ENCODE results near the gene CCDC184. TPM values are rescaled to one million over a fixed set of nuclear protein-coding genes. Genes with fewer than 3 reads are reported as not detected.
A peak's percentile ranks its signal among the peaks of the same experiment; 100 is the strongest.

Gene CCDC184
- total RNA-seq, 1 donor from 2014 or later = not detected

GRCh38 chr12:48187916-48188695 is 4.7 kb downstream of the CCDC184 start:
- no peak overlapping the region for H3K4me3 ChIP-seq (ENCODE audit: low read depth, low read length)
- H3K27me3 ChIP-seq (ENCODE audit: control insufficient read depth, insufficient read depth, low read length) = peaks cover 21% of the 10 kb centered on the region
- DNase-seq (ENCODE audit: low read depth) (no peak), FAIRE-seq (no peak)
- H3K36me3 ChIP-seq (ENCODE audit: control insufficient read depth, insufficient read depth, low read length) = no peaks in the 10 kb centered on the region
- TF ChIP-seq CTCF (IDR thresholded peaks at IDR 0.05; ENCODE audit: insufficient read depth, low read length, severe bottlenecking) = no peak

DNA sequence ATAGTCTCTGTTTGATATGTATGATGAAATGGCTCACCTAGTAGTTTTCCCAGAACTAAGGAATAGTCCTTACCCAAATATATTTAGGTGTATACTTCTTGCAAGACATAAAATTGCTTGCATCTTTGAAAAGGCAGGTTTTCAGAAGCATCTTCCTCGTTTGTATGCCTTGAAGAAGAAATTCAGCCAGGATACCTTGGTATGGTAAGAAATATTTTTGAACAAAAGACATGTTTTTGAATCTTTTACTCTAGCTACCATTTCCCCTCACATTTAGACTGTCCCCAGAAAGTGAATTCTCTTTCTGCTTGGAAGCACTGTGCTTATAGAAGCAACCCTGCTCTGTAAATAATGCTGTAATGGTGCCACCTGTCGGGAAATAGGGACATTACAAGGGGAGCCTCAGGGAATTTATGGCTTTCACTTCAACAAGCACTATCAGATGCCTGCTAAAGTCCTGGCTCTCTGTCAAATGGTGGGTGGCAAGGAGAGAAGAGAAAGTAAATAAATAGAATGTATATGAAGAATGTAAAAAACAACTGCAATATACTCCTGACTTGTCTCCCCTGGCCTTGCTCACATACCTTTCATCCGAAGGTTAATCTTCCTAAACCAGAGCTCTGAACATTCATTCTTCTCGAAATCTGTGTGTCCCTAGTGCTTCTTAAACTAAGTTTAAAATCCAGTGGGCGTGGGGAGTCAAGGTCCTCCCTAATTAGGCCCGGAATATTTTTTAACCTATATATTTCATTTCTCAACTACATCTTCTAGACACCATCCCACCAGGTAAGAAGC is 6.1 kb downstream of the CCDC184 start:
- FAIRE-seq = no peak
- no peak overlapping the region for H3K4me3 ChIP-seq (ENCODE audit: low read depth, low read length)
- DNase-seq (ENCODE audit: low read depth) = peak; percentile 75

DNA sequence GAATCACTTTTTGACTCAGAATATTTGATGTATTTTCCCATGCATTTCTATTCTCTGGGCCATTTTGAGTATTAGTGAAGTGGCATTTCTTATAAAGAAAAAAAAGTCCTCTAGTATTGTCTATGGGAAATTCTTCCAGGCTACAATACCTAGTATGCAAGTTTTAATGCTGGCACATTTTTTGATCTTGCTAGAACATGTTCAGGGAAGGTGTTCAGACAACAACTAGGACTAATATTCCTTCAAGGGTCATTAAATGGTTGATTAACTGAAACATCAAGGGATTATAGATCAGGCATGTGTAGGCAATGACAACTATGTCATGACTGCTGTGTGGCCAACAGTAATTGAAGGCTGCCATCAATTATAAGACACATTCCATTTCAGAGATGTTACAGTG is 7.7 kb downstream of the CCDC184 start:
- FAIRE-seq (no peak), DNase-seq (ENCODE audit: low read depth) (peak; percentile 64)
- TF ChIP-seq CTCF (IDR thresholded peaks at IDR 0.05; ENCODE audit: insufficient read depth, low read length, severe bottlenecking) = no peak
- Histone ChIP-seq H3K36me3 (ENCODE audit: control insufficient read depth, insufficient read depth, low read length) (no peaks in the 10 kb centered on the region), H3K27me3 (ENCODE audit: control insufficient read depth, insufficient read depth, low read length) (no peaks in the 10 kb centered on the region), H3K4me3 (ENCODE audit: low read depth, low read length) (no peak overlapping the region)

More for the DNA sequence above, 6.1 kb downstream of the CCDC184 start:
- peak; percentile 72 for TF ChIP-seq CTCF (IDR thresholded peaks at IDR 0.05; ENCODE audit: insufficient read depth, low read length, severe bottlenecking)
- peaks cover 12% of the 10 kb centered on the region for H3K27me3 ChIP-seq (ENCODE audit: control insufficient read depth, insufficient read depth, low read length)
- H3K36me3 ChIP-seq (ENCODE audit: control insufficient read depth, insufficient read depth, low read length) = no peaks in the 10 kb centered on the region

- Histone ChIP-seq H3K27me3 (ENCODE audit: control insufficient read depth, insufficient read depth, low read length) (no peaks in the 10 kb centered on the region), H3K4me3 (ENCODE audit: low read depth, low read length) (no peak overlapping the region), H3K36me3 (ENCODE audit: control insufficient read depth, insufficient read depth, low read length) (no peaks in the 10 kb centered on the region)
- no peak for DNase-seq (ENCODE audit: low read depth)
- no peak for FAIRE-seq
- no peak for TF ChIP-seq CTCF (IDR thresholded peaks at IDR 0.05; ENCODE audit: insufficient read depth, low read length, severe bottlenecking)
Measured at GRCh38 chr12:48192861-48193260, 9.4 kb downstream of the CCDC184 start.

DNA sequence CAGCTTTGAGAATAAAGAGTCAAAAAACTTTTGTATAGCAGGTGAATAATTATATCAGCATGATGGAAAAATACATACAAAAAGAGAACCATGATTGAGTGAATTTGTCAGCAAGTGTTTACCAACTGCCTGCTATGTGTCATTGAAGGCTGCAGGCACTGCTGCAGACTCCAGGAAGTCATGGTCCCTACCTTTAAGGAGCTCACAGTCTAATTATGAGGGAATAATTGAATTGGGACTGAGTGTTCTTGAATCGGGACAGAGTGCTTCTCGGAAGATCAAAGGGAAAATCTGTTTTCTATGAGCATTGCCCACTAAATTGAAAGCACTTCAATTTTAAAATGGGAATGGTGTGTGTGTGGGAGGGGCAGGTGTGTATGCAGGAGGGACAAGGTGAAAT is 10.2 kb downstream of the CCDC184 start:
- FAIRE-seq (no peak), DNase-seq (ENCODE audit: low read depth) (peak; percentile 40)
- Histone ChIP-seq H3K4me3 (ENCODE audit: low read depth, low read length) (no peak overlapping the region), H3K36me3 (ENCODE audit: control insufficient read depth, insufficient read depth, low read length) (no peaks in the 10 kb centered on the region), H3K27me3 (ENCODE audit: control insufficient read depth, insufficient read depth, low read length) (no peaks in the 10 kb centered on the region)
- no peak for TF ChIP-seq CTCF (IDR thresholded peaks at IDR 0.05; ENCODE audit: insufficient read depth, low read length, severe bottlenecking)

Data from bronchial epithelial cell (primary cell).